IPS DF 6.9 (cell line): ENCODE results near the gene HKDC1.
"Not testable (repeated sequence)": the region's sequence is repeated elsewhere in the genome, so short reads cannot be mapped to it uniquely, and the experiment has no call there.

ENCODE experiments used
- DNase-seq: peaks from one replicate; pipeline ENCODE4 v3.0.0-alpha.2; 2013; ENCODE audit warnings: low read depth, low spot score
- H3K27ac ChIP-seq: one replicate; pipeline ENCODE4 v1.5.1; 2013; ENCODE audit warnings: low read length, control low read depth
- H3K27me3 ChIP-seq: 2 replicates; pipeline ENCODE4 v1.6.1; 2013; ENCODE audit warnings: mild to moderate bottlenecking, low read length; ENCODE audit not compliant: control insufficient read depth, insufficient read depth
- H3K36me3 ChIP-seq: 2 replicates; pipeline ENCODE4 v1.6.1; 2013; ENCODE audit warnings: low read length; ENCODE audit not compliant: control insufficient read depth, insufficient read depth
- H3K4me1 ChIP-seq: 2 replicates; pipeline ENCODE4 v1.6.1; 2013; ENCODE audit warnings: low read length; ENCODE audit not compliant: control insufficient read depth, insufficient read depth
- H3K4me3 ChIP-seq: 2 replicates; pipeline ENCODE4 v1.5.1; 2013; ENCODE audit warnings: mild to moderate bottlenecking, low read length
- H3K9me3 ChIP-seq: 2 replicates; pipeline ENCODE4 v1.6.1; 2013; ENCODE audit warnings: low read length, inconsistent platforms; ENCODE audit not compliant: control insufficient read depth, insufficient read depth
- WGBS: extraction: QIAGEN DNeasy Blood & Tissue Kit; methylation state at CpG from one replicate; pipeline ENCODE4 v1.1.7; 2013; ENCODE audit warnings: mixed read lengths, missing lambda C conversion rate; ENCODE audit not compliant: insufficient read length, insufficient coverage; 5-methylcytosine and 5-hydroxymethylcytosine counted together

The HKDC1 gene, protein sequence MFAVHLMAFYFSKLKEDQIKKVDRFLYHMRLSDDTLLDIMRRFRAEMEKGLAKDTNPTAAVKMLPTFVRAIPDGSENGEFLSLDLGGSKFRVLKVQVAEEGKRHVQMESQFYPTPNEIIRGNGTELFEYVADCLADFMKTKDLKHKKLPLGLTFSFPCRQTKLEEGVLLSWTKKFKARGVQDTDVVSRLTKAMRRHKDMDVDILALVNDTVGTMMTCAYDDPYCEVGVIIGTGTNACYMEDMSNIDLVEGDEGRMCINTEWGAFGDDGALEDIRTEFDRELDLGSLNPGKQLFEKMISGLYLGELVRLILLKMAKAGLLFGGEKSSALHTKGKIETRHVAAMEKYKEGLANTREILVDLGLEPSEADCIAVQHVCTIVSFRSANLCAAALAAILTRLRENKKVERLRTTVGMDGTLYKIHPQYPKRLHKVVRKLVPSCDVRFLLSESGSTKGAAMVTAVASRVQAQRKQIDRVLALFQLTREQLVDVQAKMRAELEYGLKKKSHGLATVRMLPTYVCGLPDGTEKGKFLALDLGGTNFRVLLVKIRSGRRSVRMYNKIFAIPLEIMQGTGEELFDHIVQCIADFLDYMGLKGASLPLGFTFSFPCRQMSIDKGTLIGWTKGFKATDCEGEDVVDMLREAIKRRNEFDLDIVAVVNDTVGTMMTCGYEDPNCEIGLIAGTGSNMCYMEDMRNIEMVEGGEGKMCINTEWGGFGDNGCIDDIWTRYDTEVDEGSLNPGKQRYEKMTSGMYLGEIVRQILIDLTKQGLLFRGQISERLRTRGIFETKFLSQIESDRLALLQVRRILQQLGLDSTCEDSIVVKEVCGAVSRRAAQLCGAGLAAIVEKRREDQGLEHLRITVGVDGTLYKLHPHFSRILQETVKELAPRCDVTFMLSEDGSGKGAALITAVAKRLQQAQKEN

DNA sequence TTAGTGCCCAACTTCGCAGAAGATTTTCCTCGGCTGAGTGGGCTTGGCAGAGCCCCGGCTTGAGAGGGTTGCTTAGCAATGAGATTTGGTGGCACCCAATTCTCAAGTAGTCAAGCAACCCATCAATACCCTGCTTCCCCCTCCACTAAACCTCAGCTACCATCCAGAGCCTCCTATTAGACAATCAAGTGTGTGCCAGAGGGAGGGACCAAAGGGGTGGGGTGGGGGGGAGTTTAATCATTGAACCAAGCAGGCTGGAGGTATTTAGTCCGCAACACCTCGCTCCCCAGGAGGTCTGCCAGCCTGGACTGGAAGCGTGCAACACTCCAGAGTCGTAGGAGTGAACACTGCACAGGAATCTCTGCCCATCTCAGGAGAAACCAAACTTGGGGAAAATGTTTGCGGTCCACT is at the start of gene HKDC1:
Gene HKDC1, plus strand, starts transcription at position 292 of the 411 bp plus-strand sequence. Its CDS starts 104 bp downstream, at position 396.
- Histone ChIP-seq H3K27me3 (no peaks in the 10 kb centered on the region), H3K36me3 (no peaks in the 10 kb centered on the region), H3K4me1 (peaks cover 4% of the 10 kb centered on the region; the same call in 1 of the 2 replicates), H3K4me3 (no peak within 1 kb of the TSS), H3K27ac (no peak within 1 kb of the TSS), H3K9me3 (no peaks in the 10 kb centered on the region)
- DNase-seq: no peak
- WGBS: no CpG with 5 or more reads among the region's 8 CpGs

DNA sequence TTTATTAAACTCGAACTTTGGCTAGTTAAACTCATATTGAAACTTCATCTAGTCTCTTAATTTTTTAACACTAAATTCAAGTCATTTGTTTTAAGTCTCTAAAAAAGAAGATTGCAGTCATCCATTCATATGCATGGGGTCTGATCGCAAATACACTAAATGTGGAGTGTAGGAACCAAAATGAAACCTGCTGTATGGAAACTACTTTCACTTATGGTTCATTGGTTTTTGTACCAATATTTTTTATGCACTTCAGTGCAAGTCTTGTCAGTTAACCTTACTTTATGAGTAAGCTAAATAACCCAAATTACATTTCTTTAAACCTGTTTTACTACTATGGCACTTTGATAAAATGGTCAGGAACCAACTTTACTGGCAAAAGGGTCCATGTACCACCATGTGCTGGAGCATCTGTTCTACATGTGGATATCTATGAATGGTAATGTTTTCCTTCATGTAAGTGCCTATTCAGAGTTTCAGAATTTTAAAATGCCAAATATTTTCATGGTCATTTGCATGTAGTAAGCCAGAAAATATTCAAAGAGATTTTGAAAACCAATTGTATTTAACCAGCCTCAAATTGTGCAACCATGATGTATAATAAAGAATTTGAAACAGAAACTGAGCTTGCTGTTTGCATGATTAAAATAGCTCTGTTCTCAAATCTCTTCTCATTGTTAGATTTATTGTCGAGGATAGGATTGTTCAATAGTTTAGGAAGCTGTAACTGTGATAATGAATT is 47.7 kb upstream of the HKDC1 start:
- WGBS: no CpG with 5 or more reads among the region's 3 CpGs
- no peak for DNase-seq
- Histone ChIP-seq H3K27me3 (no peaks in the 10 kb centered on the region), H3K4me3 (no peak overlapping the region), H3K36me3 (no peaks in the 10 kb centered on the region), H3K9me3 (no peaks in the 10 kb centered on the region), H3K4me1 (no peaks in the 10 kb centered on the region), H3K27ac (no peak overlapping the region)

DNA sequence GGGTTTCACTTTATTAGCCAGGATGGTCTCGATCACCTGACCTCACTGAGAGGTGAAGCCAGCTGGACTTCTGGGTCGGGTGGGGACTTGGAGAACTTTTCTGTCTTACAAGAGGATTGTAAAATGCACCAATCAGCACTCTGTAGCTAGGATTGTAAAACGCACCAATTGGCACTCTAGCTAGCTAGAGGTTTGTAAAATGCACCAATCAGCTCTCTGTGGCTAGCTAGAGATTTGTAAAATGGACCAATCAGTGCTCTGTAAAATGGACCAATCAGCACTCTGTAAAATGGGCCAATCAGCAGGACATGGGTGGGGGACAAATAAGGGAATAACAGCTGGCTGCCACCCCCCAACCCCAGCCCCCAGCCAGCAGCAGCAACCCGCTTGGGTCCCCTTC is 44.8 kb upstream of the HKDC1 start:
- not testable (repeated sequence) for H3K36me3 ChIP-seq, DNase-seq, H3K4me3 ChIP-seq, H3K9me3 ChIP-seq, H3K27me3 ChIP-seq, H3K4me1 ChIP-seq, H3K27ac ChIP-seq
- no CpG with 5 or more reads among the region's 4 CpGs for WGBS

DNA sequence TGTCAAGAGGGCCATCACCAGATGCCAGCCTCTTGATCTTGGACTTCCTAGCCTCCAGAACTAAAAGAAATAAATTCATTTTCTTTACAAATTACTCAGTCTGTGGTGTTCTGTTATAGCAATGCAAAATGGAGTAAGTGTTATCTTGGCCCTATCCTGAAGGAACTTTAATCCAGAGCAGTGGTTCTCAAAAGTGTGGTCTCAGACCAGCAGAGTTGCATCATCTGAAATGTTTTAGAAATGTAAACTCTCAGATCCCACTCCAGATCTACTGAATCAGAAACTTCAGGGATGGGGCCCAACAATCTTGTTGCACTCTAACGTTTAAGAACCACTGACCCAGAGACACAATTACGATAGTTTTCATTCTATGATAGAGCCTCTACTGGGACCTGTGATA is 43.3 kb upstream of the HKDC1 start:
- no CpG with 5 or more reads among the region's 2 CpGs for WGBS

DNA sequence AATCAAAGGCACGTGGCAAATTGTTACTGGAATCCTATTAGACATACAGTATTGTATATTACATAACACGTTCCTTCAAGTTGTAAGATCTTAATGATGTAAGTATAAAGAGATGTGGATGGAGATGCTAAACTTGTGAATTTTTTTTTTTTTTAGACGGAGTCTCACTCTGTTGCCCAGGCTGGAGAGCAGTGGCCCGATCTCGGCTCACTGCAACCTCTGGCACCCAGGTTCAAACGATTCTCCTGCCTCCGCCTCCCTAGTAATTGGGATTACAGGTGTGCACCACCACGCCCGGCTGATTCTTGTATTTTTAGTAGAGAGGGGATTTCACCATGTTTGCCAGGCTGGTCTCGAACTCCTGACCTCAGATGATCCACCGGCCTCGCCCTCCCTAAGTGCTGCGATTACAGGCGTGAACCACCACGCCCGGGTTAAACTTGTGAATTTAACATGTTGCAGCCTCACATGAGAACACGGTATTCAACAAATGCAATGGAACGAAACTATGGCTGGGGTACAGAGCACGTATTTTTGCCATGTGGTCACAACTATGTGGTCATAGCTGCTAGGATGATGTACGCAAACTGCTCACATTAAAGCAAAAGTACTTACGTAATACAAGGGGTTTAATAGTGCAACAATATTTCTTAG is 40.9 kb upstream of the HKDC1 start:
- H3K4me1 ChIP-seq: no peaks in the 10 kb centered on the region
- WGBS: no CpG with 5 or more reads among the region's 21 CpGs
- peaks cover 4% of the 10 kb centered on the region; the same call in 1 of the 2 replicates for H3K36me3 ChIP-seq
- H3K27ac ChIP-seq: no peak overlapping the region
- H3K9me3 ChIP-seq: no peaks in the 10 kb centered on the region
- no peaks in the 10 kb centered on the region for H3K27me3 ChIP-seq
- H3K4me3 ChIP-seq: peak overlapping the region; percentile 99; the same call in 1 of the 2 replicates
- DNase-seq: no peak

More for the DNA sequence above, 43.3 kb upstream of the HKDC1 start:
- no peak overlapping the region for H3K4me3 ChIP-seq
- no peaks in the 10 kb centered on the region for H3K36me3 ChIP-seq
- DNase-seq: no peak
- no peaks in the 10 kb centered on the region for H3K9me3 ChIP-seq
- H3K27ac ChIP-seq: no peak overlapping the region
- H3K27me3 ChIP-seq: no peaks in the 10 kb centered on the region
- H3K4me1 ChIP-seq: no peaks in the 10 kb centered on the region

DNA sequence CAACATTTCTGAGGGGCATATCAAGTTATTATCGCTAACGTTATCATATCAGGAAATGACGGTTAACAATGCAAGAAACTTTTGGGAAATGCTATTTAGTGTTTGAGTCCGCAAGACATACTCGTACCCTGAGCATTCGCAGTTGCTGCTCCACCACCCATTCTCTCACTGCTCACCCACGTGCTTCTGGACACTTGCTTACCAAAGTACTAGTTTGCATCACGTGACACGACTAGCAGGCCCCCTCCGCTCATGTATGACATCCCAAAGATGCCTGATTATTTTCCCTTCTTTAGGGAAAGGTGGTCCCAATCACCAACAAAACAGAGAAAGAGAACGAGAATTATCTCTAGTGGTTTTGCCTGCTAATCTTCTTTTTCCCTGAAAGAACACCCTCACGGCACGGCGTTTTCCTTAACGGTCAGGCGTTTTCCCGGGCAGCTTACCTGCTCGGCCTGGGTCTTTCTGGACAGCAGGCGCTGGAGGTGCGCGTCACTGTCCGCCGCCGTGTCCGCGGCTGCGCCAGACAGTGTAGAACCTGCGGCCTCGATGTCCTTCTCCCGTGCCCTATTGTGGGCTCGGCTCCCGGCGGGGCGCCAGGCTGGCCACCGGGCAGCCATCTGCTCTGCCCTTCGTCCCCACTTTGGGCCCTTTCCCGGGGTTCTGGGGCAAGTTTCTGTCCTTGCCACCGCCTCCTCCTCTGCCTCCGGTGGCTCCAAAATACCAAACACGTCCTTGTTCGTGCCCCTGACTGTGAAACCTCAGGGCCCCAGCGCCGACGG is 40.2 kb upstream of the HKDC1 start, which contains the start of gene SUPV3L1:
Gene SUPV3L1, plus strand, starts transcription at position 492 of the 782 bp plus-strand sequence. Its CDS starts 58 bp downstream, at position 550.
- H3K4me3 ChIP-seq: peak within 1 kb of the TSS; percentile 99
- WGBS: no CpG with 5 or more reads among the region's 44 CpGs
- H3K27me3 ChIP-seq: no peaks in the 10 kb centered on the region
- H3K9me3 ChIP-seq: no peaks in the 10 kb centered on the region
- no peak within 1 kb of the TSS for H3K27ac ChIP-seq
- no peaks in the 10 kb centered on the region for H3K4me1 ChIP-seq
- peaks cover 4% of the 10 kb centered on the region; the same call in 1 of the 2 replicates for H3K36me3 ChIP-seq
- peak; percentile 85 for DNase-seq

DNA sequence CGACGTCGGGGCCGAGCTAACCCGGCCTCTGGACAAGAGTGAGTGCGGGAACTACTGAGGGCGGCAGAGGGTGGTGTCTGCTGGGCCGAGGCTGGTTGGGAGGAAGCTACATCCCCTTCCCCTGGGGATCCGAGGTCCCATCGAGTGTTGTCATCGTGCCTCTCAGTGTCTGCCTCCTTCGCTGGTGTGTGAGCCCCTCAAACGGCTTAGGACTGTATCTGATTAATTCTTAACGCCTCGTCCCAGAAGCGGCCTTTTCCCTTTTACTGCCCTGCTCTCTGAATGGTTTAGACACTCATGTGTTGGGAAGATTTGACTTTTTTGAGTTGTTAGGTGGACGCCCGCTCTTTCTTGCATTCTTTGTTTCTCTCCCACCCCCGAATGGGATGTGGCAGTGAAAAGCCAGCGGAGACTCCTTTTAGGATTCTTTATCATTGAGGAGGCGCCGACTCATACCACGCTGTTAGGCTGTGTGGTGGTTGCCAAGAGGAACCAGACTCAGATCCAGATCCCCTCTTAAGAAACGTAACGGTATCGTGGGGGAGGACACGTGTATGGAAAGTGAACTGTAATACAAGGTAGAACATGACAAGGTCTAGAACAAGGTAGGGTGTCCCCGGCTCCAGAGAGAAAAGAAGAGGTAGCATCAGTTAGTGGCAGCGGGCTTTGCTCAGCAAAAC is 39.5 kb upstream of the HKDC1 start:
- Histone ChIP-seq H3K36me3 (peaks cover 4% of the 10 kb centered on the region; the same call in 1 of the 2 replicates), H3K4me3 (peak overlapping the region; percentile 99), H3K9me3 (no peaks in the 10 kb centered on the region), H3K27me3 (no peaks in the 10 kb centered on the region), H3K27ac (no peak overlapping the region), H3K4me1 (no peaks in the 10 kb centered on the region)
- DNase-seq: no peak
- no CpG with 5 or more reads among the region's 29 CpGs for WGBS

DNA sequence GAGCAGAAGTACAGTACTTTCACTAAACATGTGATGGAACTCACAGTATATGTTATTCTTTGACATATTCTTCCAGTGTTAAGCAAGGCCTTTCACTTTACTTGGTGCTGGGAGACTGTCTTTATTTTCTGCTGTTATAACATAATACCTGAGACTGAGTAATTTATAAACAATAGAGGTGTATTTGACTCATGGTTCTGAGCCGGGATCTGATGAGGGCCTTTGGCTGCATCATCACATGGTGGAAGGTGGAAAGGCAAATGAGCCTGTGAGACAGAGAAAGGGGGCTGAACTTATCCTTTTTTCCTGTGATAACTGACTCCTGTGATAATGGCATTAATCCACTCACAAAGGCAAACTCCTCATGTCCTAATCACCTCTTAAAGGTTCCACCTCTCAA is 38.7 kb upstream of the HKDC1 start:
- Histone ChIP-seq H3K27ac (no peak overlapping the region), H3K4me1 (no peaks in the 10 kb centered on the region), H3K9me3 (no peaks in the 10 kb centered on the region), H3K27me3 (no peaks in the 10 kb centered on the region), H3K36me3 (peaks cover 4% of the 10 kb centered on the region; the same call in 1 of the 2 replicates), H3K4me3 (no peak overlapping the region; the same call in 1 of the 2 replicates)
- no peak for DNase-seq
- no CpG with 5 or more reads among the region's 1 CpG for WGBS

DNA sequence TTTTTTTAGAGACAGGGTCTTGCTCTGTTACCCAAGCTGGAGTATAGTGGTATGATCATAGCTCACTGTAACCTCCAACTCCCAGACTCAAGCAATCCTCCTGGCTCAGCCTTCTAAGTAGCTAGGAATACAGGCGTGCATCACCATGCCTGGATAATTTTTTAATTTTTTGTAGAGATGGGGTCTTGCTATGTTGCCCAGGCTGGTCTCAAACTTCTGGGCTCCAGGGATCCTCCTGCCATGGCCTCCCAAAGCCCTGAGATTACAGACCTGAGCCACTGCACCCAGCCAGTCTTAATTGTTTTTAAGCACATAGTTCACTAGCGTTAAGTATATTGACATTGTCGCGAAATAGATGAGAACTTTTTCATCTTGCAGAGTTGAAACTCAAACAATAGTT is 38.1 kb upstream of the HKDC1 start:
- no CpG with 5 or more reads among the region's 4 CpGs for WGBS
- Histone ChIP-seq H3K27me3 (no peaks in the 10 kb centered on the region), H3K27ac (no peak overlapping the region), H3K36me3 (peaks cover 4% of the 10 kb centered on the region; the same call in 1 of the 2 replicates), H3K4me3 (no peak overlapping the region), H3K4me1 (no peaks in the 10 kb centered on the region), H3K9me3 (no peaks in the 10 kb centered on the region)
- DNase-seq: no peak
